ENCODE data around the gene SPCS3. TPM values are rescaled to one million over a fixed set of nuclear protein-coding genes. Genes with fewer than 3 reads are reported as not detected.
"Not testable (repeated sequence)": the region's sequence is repeated elsewhere in the genome, so short reads cannot be mapped to it uniquely, and the experiment has no call there.

The SPCS3 gene
- 45.2 TPM for polyA plus RNA-seq (2013, experiment 1 of 2)
- 55.4 TPM for polyA plus RNA-seq (2013, experiment 2 of 2)

DNA sequence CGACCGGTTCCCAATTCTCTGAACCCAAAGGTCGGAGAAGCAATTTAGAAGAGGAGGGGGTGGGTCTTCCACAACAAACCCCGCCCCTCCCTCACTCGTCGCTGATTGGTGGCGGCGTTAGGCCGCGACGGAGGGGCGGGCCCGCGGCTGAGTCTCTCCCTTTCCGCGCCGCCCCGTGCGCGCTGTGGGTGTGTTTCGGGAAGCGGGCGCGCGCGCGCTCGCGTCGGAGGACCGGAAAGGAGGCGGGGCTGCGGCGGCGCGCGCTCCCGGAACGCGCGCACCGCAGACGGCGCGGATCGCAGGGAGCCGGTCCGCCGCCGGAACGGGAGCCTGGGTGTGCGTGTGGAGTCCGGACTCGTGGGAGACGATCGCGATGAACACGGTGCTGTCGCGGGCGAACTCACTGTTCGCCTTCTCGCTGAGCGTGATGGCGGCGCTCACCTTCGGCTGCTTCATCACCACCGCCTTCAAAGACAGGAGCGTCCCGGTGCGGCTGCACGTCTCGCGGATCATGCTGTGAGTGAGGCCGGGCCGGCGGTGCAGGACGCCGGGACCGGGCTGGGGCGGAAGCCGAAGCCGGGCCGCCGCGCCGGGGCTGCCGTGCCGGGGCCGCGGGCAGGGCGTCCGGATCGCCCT, at the start of gene SPCS3:
SPCS3 (plus strand) TSS at position 263 of the 636 bp plus-strand sequence; CDS start at position 374, 111 bp downstream.
- Histone ChIP-seq H3K36me3 (ENCODE audit: insufficient read depth, low read length) (no peaks in the 10 kb centered on the region), H3K4me3 (ENCODE audit: low read length) (peak within 1 kb of the TSS; percentile 99), H3K4me1 (ENCODE audit: insufficient read depth, low read length) (peaks cover 14% of the 10 kb centered on the region), H3K27me3 (ENCODE audit: insufficient read depth, low read length) (no peaks in the 10 kb centered on the region), H3K9me3 (ENCODE audit: insufficient read depth, low read depth, low read length) (no peaks in the 10 kb centered on the region), H3K9ac (ENCODE audit: low read depth, low read length) (peak within 1 kb of the TSS; percentile 91), H3K27ac (ENCODE audit: low read depth, low read length) (peak within 1 kb of the TSS; percentile 86)
- WGBS, result under 1% methylated on average over 94 of the region's 94 CpGs

DNA sequence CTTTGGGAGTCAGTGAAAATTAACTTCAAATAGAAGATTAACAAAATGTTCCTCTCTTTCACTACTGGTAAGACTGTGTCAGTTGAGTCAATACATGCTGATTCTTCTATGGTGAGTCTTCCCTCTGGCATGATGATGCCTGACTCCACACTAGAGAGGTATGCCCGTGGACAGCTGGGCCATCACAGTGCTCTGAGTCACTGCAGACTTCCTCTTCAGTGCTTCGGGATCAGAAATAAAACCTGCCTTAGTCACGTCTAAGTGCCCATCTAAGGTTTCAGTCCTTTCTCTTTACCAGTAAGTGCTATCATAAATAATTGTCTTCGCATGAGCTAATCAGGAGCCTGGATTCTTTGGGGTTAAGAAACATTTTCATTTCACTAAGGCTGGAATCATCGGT, 49.1 kb upstream of the SPCS3 start:
- no peaks in the 10 kb centered on the region for H3K4me1 ChIP-seq (ENCODE audit: insufficient read depth, low read length)
- no peaks in the 10 kb centered on the region for H3K36me3 ChIP-seq (ENCODE audit: insufficient read depth, low read length)
- no peaks in the 10 kb centered on the region for H3K9me3 ChIP-seq (ENCODE audit: insufficient read depth, low read depth, low read length)
- 83% methylated on average over 4 of the region's 5 CpGs for WGBS
- no peaks in the 10 kb centered on the region for H3K27me3 ChIP-seq (ENCODE audit: insufficient read depth, low read length)
- H3K9ac ChIP-seq (ENCODE audit: low read depth, low read length), result no peak overlapping the region
- no peak overlapping the region; the same call in 1 of the 2 replicates for H3K27ac ChIP-seq (ENCODE audit: low read depth, low read length)
- no peak overlapping the region for H3K4me3 ChIP-seq (ENCODE audit: low read length)

DNA sequence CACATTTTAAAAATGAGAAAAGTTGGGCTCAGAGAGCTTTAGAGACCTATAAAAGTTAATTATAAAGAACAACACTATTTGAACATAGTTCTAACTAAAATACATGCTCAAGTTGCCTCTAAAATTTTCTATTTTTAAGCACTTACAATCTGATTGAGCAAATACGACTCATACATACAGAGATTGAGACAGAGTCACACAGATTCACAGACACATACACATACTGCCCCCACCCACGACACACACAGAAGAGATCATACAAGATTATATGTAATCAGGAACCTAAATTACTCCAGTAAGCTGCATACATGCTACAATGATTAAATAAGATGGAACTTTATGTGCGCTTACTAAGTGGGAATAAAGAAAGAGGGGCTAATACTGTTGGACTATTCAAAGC, 48.0 kb upstream of the SPCS3 start:
- WGBS, result 98% methylated on average over 3 of the region's 3 CpGs
- no peak overlapping the region for H3K27ac ChIP-seq (ENCODE audit: low read depth, low read length)
- H3K9ac ChIP-seq (ENCODE audit: low read depth, low read length), result no peak overlapping the region

DNA sequence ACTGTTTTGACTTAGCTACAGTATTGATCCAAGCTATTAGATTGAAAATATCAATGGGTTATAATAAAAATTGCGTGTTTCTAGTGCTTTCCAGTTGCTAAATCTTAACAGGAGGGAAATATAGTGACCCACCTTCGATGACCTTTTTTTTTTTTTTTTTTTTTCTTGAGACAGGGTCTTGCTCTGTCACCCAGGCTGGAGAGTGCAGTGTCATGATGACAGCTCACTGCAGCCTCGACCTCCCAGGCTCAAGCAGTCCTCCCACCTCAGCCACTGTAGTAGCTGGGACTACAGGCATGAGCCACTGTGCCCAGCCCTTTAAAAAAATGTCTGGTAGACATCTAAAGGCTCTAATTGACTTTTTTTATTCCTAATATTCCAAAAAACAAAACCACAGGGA, 47.0 kb upstream of the SPCS3 start:
- Histone ChIP-seq H3K4me3 (ENCODE audit: low read length) (no peak overlapping the region), H3K27ac (ENCODE audit: low read depth, low read length) (no peak overlapping the region), H3K27me3 (ENCODE audit: insufficient read depth, low read length) (no peaks in the 10 kb centered on the region), H3K36me3 (ENCODE audit: insufficient read depth, low read length) (no peaks in the 10 kb centered on the region), H3K9ac (ENCODE audit: low read depth, low read length) (no peak overlapping the region), H3K4me1 (ENCODE audit: insufficient read depth, low read length) (no peaks in the 10 kb centered on the region), H3K9me3 (ENCODE audit: insufficient read depth, low read depth, low read length) (no peaks in the 10 kb centered on the region)
- 91% methylated on average over 3 of the region's 3 CpGs for WGBS

More for the DNA sequence above, 48.0 kb upstream of the SPCS3 start:
- no peak overlapping the region for H3K4me3 ChIP-seq (ENCODE audit: low read length)
- no peaks in the 10 kb centered on the region for H3K4me1 ChIP-seq (ENCODE audit: insufficient read depth, low read length)
- no peaks in the 10 kb centered on the region for H3K27me3 ChIP-seq (ENCODE audit: insufficient read depth, low read length)
- H3K9me3 ChIP-seq (ENCODE audit: insufficient read depth, low read depth, low read length), result no peaks in the 10 kb centered on the region
- no peaks in the 10 kb centered on the region for H3K36me3 ChIP-seq (ENCODE audit: insufficient read depth, low read length)

DNA sequence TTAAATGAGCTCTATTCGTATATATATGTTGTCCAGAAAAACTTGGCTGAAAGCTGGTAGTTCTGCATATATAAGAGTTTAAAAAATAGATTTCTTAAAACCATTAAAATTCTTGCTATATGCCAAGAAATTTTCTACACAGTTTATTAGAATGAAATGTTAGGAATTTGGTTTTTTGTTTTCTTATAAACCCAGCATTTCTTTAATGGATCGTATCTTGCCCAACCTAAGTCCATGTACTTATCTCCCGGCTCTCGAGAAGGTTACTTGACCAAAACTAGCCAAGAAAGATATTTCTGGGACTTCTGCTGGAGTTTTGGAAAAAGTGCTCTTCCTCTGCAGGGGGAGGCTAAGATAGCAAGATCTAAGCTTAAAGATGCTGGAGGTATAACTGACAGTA, 46.0 kb upstream of the SPCS3 start:
- H3K27me3 ChIP-seq (ENCODE audit: insufficient read depth, low read length), result no peaks in the 10 kb centered on the region
- no peak overlapping the region for H3K4me3 ChIP-seq (ENCODE audit: low read length)
- no peaks in the 10 kb centered on the region for H3K36me3 ChIP-seq (ENCODE audit: insufficient read depth, low read length)
- H3K27ac ChIP-seq (ENCODE audit: low read depth, low read length), result no peak overlapping the region
- H3K9ac ChIP-seq (ENCODE audit: low read depth, low read length), result no peak overlapping the region
- no peaks in the 10 kb centered on the region for H3K4me1 ChIP-seq (ENCODE audit: insufficient read depth, low read length)
- 98% methylated on average over 4 of the region's 4 CpGs for WGBS
- no peaks in the 10 kb centered on the region for H3K9me3 ChIP-seq (ENCODE audit: insufficient read depth, low read depth, low read length)

DNA sequence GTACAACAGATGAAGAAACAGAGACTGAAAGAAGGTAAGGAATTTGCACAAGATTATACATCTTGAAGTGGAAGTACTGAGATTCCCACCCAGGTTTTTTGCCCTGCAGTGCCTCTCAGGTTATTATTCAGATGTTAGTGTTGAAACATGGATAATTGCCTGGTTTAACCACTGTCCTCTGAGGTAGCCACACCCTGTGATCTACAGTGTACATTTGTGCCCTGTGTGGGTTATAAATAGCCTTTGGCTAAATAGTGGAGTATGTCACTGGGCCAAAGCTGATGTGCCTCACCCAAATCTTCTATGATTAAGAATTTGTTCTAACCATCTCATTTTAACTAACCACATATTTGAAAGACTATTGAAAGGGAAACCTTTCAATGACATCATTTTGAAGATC, 45.3 kb upstream of the SPCS3 start:
- no peak overlapping the region for H3K4me3 ChIP-seq (ENCODE audit: low read length)
- H3K9me3 ChIP-seq (ENCODE audit: insufficient read depth, low read depth, low read length), result no peaks in the 10 kb centered on the region
- no peaks in the 10 kb centered on the region for H3K27me3 ChIP-seq (ENCODE audit: insufficient read depth, low read length)
- no peaks in the 10 kb centered on the region for H3K36me3 ChIP-seq (ENCODE audit: insufficient read depth, low read length)
- no peak overlapping the region for H3K9ac ChIP-seq (ENCODE audit: low read depth, low read length)
- H3K27ac ChIP-seq (ENCODE audit: low read depth, low read length), result no peak overlapping the region
- H3K4me1 ChIP-seq (ENCODE audit: insufficient read depth, low read length), result no peaks in the 10 kb centered on the region

DNA sequence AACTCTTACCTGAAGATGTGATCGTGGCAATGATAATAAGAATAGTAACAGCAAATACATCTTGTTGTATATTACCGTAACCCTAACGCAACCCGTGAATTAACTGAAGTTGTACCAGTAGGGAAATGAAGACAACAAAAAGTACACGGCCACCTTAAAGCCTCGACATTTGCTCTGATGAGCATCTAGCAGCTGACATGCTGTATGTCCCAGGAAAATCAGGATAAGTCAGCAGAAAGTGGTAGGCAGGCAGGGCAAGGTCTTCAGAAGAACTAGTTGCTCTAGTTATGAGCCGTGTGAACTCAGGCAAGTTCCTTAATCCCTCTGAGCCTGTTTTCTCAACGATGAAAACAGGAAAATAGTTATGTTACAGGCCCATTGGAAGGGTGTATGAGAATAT, 43.1 kb upstream of the SPCS3 start:
- no peak overlapping the region for H3K27ac ChIP-seq (ENCODE audit: low read depth, low read length)

DNA sequence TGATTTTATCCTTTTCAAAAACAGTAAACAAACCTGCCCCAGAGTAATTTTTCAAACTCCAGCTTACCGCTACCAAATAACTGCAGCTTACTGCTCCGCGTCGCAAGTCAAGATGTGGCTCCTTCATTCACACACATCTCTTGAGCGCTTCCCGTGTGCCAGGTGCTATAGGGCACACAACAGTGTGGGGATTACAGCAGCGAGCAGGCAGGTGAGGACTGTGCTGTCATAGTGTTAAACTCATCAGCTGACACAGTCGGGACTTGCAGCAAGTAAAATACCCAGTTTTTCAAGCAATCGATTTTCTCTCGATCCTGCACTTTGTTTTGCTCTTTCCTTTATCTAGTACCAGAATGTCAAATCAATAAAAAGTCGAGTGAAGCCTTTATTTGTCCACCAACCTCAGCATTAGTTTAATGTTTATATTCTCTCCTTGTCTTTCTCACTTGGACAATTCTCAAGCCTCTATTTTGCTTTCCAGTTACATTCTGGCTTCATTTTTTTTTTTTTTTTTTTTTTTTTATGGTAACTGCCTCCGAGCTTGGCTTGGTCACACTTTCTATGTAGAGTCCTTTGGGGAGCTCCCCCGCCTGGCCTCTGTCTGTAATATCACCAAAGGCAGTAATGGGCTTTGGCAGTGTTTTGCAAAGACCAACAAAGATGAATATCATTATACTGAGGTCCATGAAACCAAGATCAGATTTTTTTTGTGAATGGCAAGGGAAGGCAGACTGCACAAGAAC, 42.4 kb upstream of the SPCS3 start:
- Histone ChIP-seq H3K4me1 (ENCODE audit: insufficient read depth, low read length) (no peaks in the 10 kb centered on the region), H3K9me3 (ENCODE audit: insufficient read depth, low read depth, low read length) (no peaks in the 10 kb centered on the region), H3K27ac (ENCODE audit: low read depth, low read length) (no peak overlapping the region), H3K4me3 (ENCODE audit: low read length) (no peak overlapping the region), H3K27me3 (ENCODE audit: insufficient read depth, low read length) (no peaks in the 10 kb centered on the region), H3K9ac (ENCODE audit: low read depth, low read length) (no peak overlapping the region), H3K36me3 (ENCODE audit: insufficient read depth, low read length) (no peaks in the 10 kb centered on the region)
- WGBS, result 80% methylated on average over 13 of the region's 13 CpGs

More for the DNA sequence above, 43.1 kb upstream of the SPCS3 start:
- 94% methylated on average over 8 of the region's 8 CpGs for WGBS
- no peaks in the 10 kb centered on the region for H3K9me3 ChIP-seq (ENCODE audit: insufficient read depth, low read depth, low read length)
- H3K4me1 ChIP-seq (ENCODE audit: insufficient read depth, low read length), result no peaks in the 10 kb centered on the region
- H3K27me3 ChIP-seq (ENCODE audit: insufficient read depth, low read length), result no peaks in the 10 kb centered on the region
- H3K36me3 ChIP-seq (ENCODE audit: insufficient read depth, low read length), result no peaks in the 10 kb centered on the region
- H3K4me3 ChIP-seq (ENCODE audit: low read length), result no peak overlapping the region
- no peak overlapping the region for H3K9ac ChIP-seq (ENCODE audit: low read depth, low read length)

DNA sequence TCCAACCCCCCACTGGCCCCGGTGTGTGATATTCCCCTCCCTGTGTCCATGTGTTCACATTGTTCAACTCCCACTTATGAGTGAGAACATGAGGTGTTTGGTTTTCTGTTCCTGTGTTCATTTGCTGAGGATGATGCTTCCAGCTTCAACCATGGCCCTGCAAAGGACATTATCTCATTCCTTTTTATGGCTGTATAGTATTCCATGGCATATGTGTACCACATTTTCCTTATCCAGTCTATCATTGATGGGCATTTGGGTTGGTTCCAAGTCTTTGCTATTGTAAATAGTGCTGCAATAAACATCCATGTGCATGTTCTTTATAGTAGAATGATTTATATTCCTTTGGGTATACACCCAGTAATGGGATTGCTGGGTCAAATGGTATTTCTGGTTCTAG, 40.2 kb upstream of the SPCS3 start:
- not testable (repeated sequence) for H3K27me3 ChIP-seq (ENCODE audit: insufficient read depth, low read length); H3K4me1 ChIP-seq (ENCODE audit: insufficient read depth, low read length); H3K9me3 ChIP-seq (ENCODE audit: insufficient read depth, low read depth, low read length); H3K4me3 ChIP-seq (ENCODE audit: low read length); H3K9ac ChIP-seq (ENCODE audit: low read depth, low read length); H3K36me3 ChIP-seq (ENCODE audit: insufficient read depth, low read length); H3K27ac ChIP-seq (ENCODE audit: low read depth, low read length)
- WGBS, result 92% methylated on average over 1 of the region's 1 CpG

DNA sequence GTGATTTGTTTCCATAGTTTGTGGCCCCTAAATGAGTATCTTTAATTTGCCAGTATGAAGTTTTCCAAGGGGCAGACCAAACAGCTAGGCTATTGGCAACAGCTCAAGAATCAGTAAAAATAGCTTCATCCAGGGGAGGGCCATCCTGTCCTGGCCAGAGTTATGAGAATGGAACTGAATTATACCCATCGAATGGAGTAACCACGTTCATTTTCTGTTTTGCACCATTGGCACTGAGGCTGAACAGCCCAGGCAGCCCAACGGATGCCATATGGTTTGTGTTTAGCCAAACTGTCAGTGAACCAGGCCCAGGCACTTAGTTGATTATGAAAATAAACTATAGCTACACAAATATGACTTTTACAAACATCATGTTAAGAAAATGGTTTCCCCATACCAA, 33.0 kb upstream of the SPCS3 start:
- Histone ChIP-seq H3K9me3 (ENCODE audit: insufficient read depth, low read depth, low read length) (no peaks in the 10 kb centered on the region), H3K27me3 (ENCODE audit: insufficient read depth, low read length) (no peaks in the 10 kb centered on the region), H3K4me1 (ENCODE audit: insufficient read depth, low read length) (no peaks in the 10 kb centered on the region), H3K27ac (ENCODE audit: low read depth, low read length) (no peak overlapping the region), H3K36me3 (ENCODE audit: insufficient read depth, low read length) (no peaks in the 10 kb centered on the region), H3K4me3 (ENCODE audit: low read length) (no peak overlapping the region), H3K9ac (ENCODE audit: low read depth, low read length) (no peak overlapping the region)
- WGBS, result 89% methylated on average over 3 of the region's 3 CpGs

DNA sequence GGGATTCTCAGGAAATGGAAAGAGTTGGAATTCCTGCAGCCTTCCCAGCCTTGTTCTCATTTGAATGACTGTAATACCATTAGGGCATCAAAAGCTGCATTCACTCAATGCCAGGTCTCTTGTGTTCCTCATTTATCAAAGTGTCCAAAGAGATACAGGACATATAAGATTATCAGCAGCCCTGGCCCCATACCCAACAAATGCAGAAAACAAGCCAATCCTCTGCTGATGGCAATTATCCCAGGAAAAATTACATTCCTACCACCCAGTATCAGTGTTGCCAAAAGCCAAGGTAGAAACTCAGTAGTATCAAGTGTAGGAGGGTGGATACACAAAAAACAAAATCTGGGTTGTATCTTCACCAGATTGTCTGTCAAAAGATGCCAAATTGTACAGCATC, 32.2 kb upstream of the SPCS3 start:
- Histone ChIP-seq H3K27me3 (ENCODE audit: insufficient read depth, low read length) (no peaks in the 10 kb centered on the region), H3K36me3 (ENCODE audit: insufficient read depth, low read length) (no peaks in the 10 kb centered on the region), H3K4me3 (ENCODE audit: low read length) (no peak overlapping the region), H3K4me1 (ENCODE audit: insufficient read depth, low read length) (no peaks in the 10 kb centered on the region), H3K27ac (ENCODE audit: low read depth, low read length) (no peak overlapping the region), H3K9ac (ENCODE audit: low read depth, low read length) (no peak overlapping the region), H3K9me3 (ENCODE audit: insufficient read depth, low read depth, low read length) (no peaks in the 10 kb centered on the region)

All from HUES64 (cell line).